HCT116 (cell line): ENCODE results near the gene KCNE4. TPM values are rescaled to one million over a fixed set of nuclear protein-coding genes. Genes with fewer than 3 reads are reported as not detected.

Experiments used
- ATAC-seq: fragments of 200-7000 bp; cut with Tn5 transposase; 2 replicates; pipeline ENCODE4 v1.9.1; 2020; ENCODE audit warnings: mild to moderate bottlenecking, moderate library complexity
- BruUV-seq: library from RNA; stranded (reverse); fragments of 400-500 nt; replicated peaks from 2 replicates; lab custom pipeline; 2021; lab: Mats Ljungman, UMichigan
- CTCF ChIA-PET: fragments of 300-600 bp; sonication (Branson Sonifier 250); formaldehyde crosslinking; loops from one replicate; lab custom pipeline; 2021; ENCODE audit warnings: antibody characterized with exemption; lab: Charles Lee
- POLR2A ChIA-PET: fragments of 300-600, 350-600 bp; sonication (Branson Sonifier 250); formaldehyde crosslinking; loops from one replicate; lab custom pipeline; 2021; ENCODE audit warnings: antibody characterized with exemption; lab: Charles Lee
- RAD21 ChIA-PET, 2 experiments: fragments of 300-600 bp; sonication (Branson Sonifier 250); formaldehyde crosslinking; loops; one replicate each; lab custom pipeline; 2023; ENCODE audit warnings: low total read pairs in 2 of 2; ENCODE audit not compliant: uncharacterized antibody in 2 of 2, unreplicated experiment in 2 of 2, low non-redundant PET in 1 of 2; lab: Charles Lee
- DNase-seq: peaks from one replicate; pipeline ENCODE4 v3.0.0-alpha.2; 2010; ENCODE audit warnings: low read depth, low spot score
- H2AFZ ChIP-seq: fragments of 200-600 bp; shearing (Covaris generic), sonication (generic); 2 replicates; pipeline ENCODE4 v1.6.1; 2017; ENCODE audit warnings: low read depth, mixed run types, mixed read lengths, antibody characterized with exemption, low read length; ENCODE audit not compliant: poor library complexity, severe bottlenecking
- H3K27ac ChIP-seq: 2 replicates; pipeline ENCODE4 v1.5.1; 2012; ENCODE audit warnings: low read depth, low read length
- H3K27me3 ChIP-seq: fragments of 200-600 bp; sonication (generic); 2 replicates; pipeline ENCODE4 v1.6.1; 2016; ENCODE audit warnings: mixed run types, low read length, mixed read lengths; ENCODE audit not compliant: insufficient read depth
- H3K36me3 ChIP-seq, 2 experiments: fragments of 200-500 bp in 1 of 2; fragments of 200-600 bp in 1 of 2; sonication (Bioruptor generic) in 1 of 2; sonication (generic) in 1 of 2; 2 replicates each; pipeline versions ENCODE4 v1.5.1 to v1.6.1; 2014 to 2016; ENCODE audit warnings: low read length in 2 of 2, inconsistent platforms in 1 of 2, mixed read lengths in 1 of 2, mixed run types in 1 of 2; ENCODE audit not compliant: insufficient read depth in 2 of 2, control insufficient read depth in 1 of 2
- H3K4me1 ChIP-seq, 2 experiments: fragments of 200-600 bp in 1 of 2; sonication (generic) in 1 of 2; 2 replicates each; pipeline versions ENCODE4 v1.5.1 to v1.6.1; 2012 to 2017; ENCODE audit warnings: low read length in 2 of 2, inconsistent platforms in 1 of 2, mild to moderate bottlenecking in 1 of 2, mixed read lengths in 1 of 2, mixed run types in 1 of 2, moderate library complexity in 1 of 2; ENCODE audit not compliant: insufficient read depth in 2 of 2, control insufficient read depth in 1 of 2
- H3K4me2 ChIP-seq: fragments of 200-600 bp; sonication (generic); 2 replicates; pipeline ENCODE4 v1.6.1; 2017; ENCODE audit warnings: mixed run types, low read length, mixed read lengths
- H3K4me3 ChIP-seq, 2 experiments: fragments of 200-600 bp in 1 of 2; sonication (generic) in 1 of 2; replicated peaks in 1 of 2; 2 replicates each; pipeline ENCODE4 v1.5.1; 2011 to 2016; ENCODE audit warnings: low read length in 2 of 2, control low read depth in 1 of 2, low read depth in 1 of 2, mild to moderate bottlenecking in 1 of 2, mixed read lengths in 1 of 2, mixed run types in 1 of 2
- H3K79me2 ChIP-seq: fragments of 200-600 bp; sonication (generic); 2 replicates; pipeline ENCODE4 v1.6.1; 2017; ENCODE audit warnings: mild to moderate bottlenecking, mixed run types, low read length, moderate library complexity, mixed read lengths; ENCODE audit not compliant: insufficient read depth
- H3K9ac ChIP-seq: fragments of 200-600 bp; sonication (generic); 2 replicates; pipeline ENCODE4 v1.6.1; 2016; ENCODE audit warnings: low read length, mixed read lengths
- H3K9me2 ChIP-seq: fragments of 200-600 bp; sonication (generic), shearing (Covaris generic); 2 replicates; pipeline ENCODE4 v1.6.1; 2017; ENCODE audit warnings: mixed run types, mild to moderate bottlenecking, moderate library complexity; ENCODE audit not compliant: insufficient read depth
- H3K9me3 ChIP-seq, 2 experiments: fragments of 200-500 bp in 1 of 2; fragments of 200-600 bp in 1 of 2; sonication (Bioruptor generic) in 1 of 2; sonication (generic) in 1 of 2; 2 replicates each; pipeline ENCODE4 v1.6.1; 2014 to 2017; ENCODE audit warnings: low read length in 2 of 2, mixed read lengths in 2 of 2, inconsistent platforms in 1 of 2, low read depth in 1 of 2, mild to moderate bottlenecking in 1 of 2, mixed run types in 1 of 2, moderate library complexity in 1 of 2; ENCODE audit not compliant: control insufficient read depth in 1 of 2, insufficient read depth in 1 of 2
- H4K20me1 ChIP-seq: fragments of 200-600 bp; sonication (generic), shearing (Covaris generic); 2 replicates; pipeline ENCODE4 v1.6.1; 2017; ENCODE audit warnings: mixed run types, mild to moderate bottlenecking, moderate library complexity; ENCODE audit not compliant: insufficient read depth
- ATF3 ChIP-seq: IDR thresholded peaks from 2 replicates; pipeline ENCODE4 v1.6.1; 2012
- CBX3 ChIP-seq: IDR thresholded peaks from 2 replicates; pipeline ENCODE4 v1.6.1; 2012; ENCODE audit warnings: low read depth
- CEBPB ChIP-seq: IDR thresholded peaks from 2 replicates; pipeline ENCODE4 v1.6.1; 2012; ENCODE audit warnings: low read depth
- CTCF ChIP-seq, 3 experiments: fragments of 200-600 bp in 1 of 3; sonication (generic) in 1 of 3; IDR thresholded peaks in 2 of 3; conservative IDR thresholded peaks in 1 of 3; 2 replicates each; pipeline ENCODE4 v1.5.1; 2012 to 2017; ENCODE audit warnings: low read depth in 2 of 3, low read length in 2 of 3, antibody characterized with exemption in 1 of 3, borderline replicate concordance in 1 of 3, control low read depth in 1 of 3, mild to moderate bottlenecking in 1 of 3, mixed read lengths in 1 of 3, mixed run types in 1 of 3, moderate library complexity in 1 of 3; ENCODE audit not compliant: insufficient read depth in 1 of 3
- EGR1 ChIP-seq: IDR thresholded peaks from 2 replicates; pipeline ENCODE4 v1.6.1; 2012; ENCODE audit warnings: low read depth
- ELF1 ChIP-seq: IDR thresholded peaks from 2 replicates; pipeline ENCODE4 v1.6.1; 2012; ENCODE audit warnings: low read depth, borderline replicate concordance
- EZH2 ChIP-seq: fragments of 200-600 bp; sonication (generic); IDR thresholded peaks from 2 replicates; pipeline ENCODE4 v1.6.1; 2017; ENCODE audit warnings: antibody characterized with exemption, mixed run types
- EZH2phosphoT487 ChIP-seq: fragments of 200-600 bp; IDR thresholded peaks from 2 replicates; pipeline ENCODE4 v1.6.1; 2018; ENCODE audit warnings: antibody characterized with exemption, borderline replicate concordance
- FOSL1 ChIP-seq: IDR thresholded peaks from 2 replicates; pipeline ENCODE4 v1.6.1; 2012; ENCODE audit warnings: low read depth
- JUND ChIP-seq: IDR thresholded peaks from 2 replicates; pipeline ENCODE4 v1.6.1; 2012
- MAX ChIP-seq: IDR thresholded peaks from 2 replicates; pipeline ENCODE4 v1.6.1; 2012
- POLR2AphosphoS5 ChIP-seq: IDR thresholded peaks from 2 replicates; pipeline ENCODE4 v1.6.1; 2011; ENCODE audit warnings: mild to moderate bottlenecking, low read depth, low read length, moderate library complexity
- RAD21 ChIP-seq: IDR thresholded peaks from 2 replicates; pipeline ENCODE4 v1.6.1; 2012; ENCODE audit warnings: low read depth, mild to moderate bottlenecking
- SRF ChIP-seq: IDR thresholded peaks from 2 replicates; pipeline ENCODE4 v1.6.1; 2012; ENCODE audit warnings: low read depth
- TCF7L2 ChIP-seq: IDR thresholded peaks from 2 replicates; pipeline ENCODE4 v1.7.0; 2011; ENCODE audit warnings: borderline replicate concordance, inconsistent platforms; ENCODE audit not compliant: insufficient read depth, insufficient read length; ENCODE audit errors: extremely low read depth
- YY1 ChIP-seq: IDR thresholded peaks from 2 replicates; pipeline ENCODE4 v1.6.1; 2011; ENCODE audit warnings: low read length, low read depth, moderate library complexity, mild to moderate bottlenecking; ENCODE audit not compliant: insufficient replicate concordance; ENCODE audit errors: extremely low read depth
- ZBTB33 ChIP-seq: IDR thresholded peaks from 2 replicates; pipeline ENCODE4 v1.6.1; 2011; ENCODE audit warnings: mild to moderate bottlenecking, low read length, moderate library complexity; ENCODE audit not compliant: insufficient replicate concordance; ENCODE audit errors: extremely low read depth
- ZFX ChIP-seq: fragments of 450-650 bp; IDR thresholded peaks from 2 replicates; pipeline ENCODE4 v1.6.1; 2017
- ZNF274 ChIP-seq: fragments of 200-500 bp; sonication (Bioruptor generic); IDR thresholded peaks from 2 replicates; pipeline ENCODE4 v1.6.1; 2014; ENCODE audit warnings: mild to moderate bottlenecking, low read depth, low read length, inconsistent platforms
- intact Hi-C: fragments of 100-400 bp; cut with micrococcal nuclease; formaldehyde crosslinking; loops from 2 replicates; pipeline ENCODE4 v1.10.0; 2022
- total RNA-seq: library from RNA; stranded (reverse); gene quantifications from one replicate; pipeline ENCODE4 v1.2.1, GENCODE V29; 2021; ENCODE audit not compliant: unreplicated experiment

Gene KCNE4
- total RNA-seq, 1 experiment from 2014 or later, result not detected

GRCh38 chr2:223090540-223091235 is 38.7 kb downstream of the KCNE4 start:
- ChIA-PET CTCF (no interaction called here), RAD21 (no interaction called here), POLR2A (no interaction called here)
- TF ChIP-seq CBX3 (no peak), TCF7L2 (no peak), ZBTB33 (no peak), MAX (no peak), EGR1 (no peak), ZFX (no peak), JUND (no peak), POLR2AphosphoS5 (no peak), SRF (no peak), EZH2 (no peak), FOSL1 (no peak), ELF1 (no peak), ZNF274 (no peak), CEBPB (no peak), RAD21 (no peak), CTCF (IDR thresholded peaks at IDR 0.05 in 2 of 3, conservative IDR thresholded peaks at IDR 0.05 in 1 of 3; ENCODE audit: borderline replicate concordance in 1 of 3, insufficient read depth in 1 of 3, low read depth in 2 of 3, low read length in 2 of 3) (no peak), YY1 (no peak), ATF3 (no peak), EZH2phosphoT487 (no peak)
- H3K9me2 ChIP-seq, result no peaks in the 10 kb centered on the region
- H3K36me3 ChIP-seq, result no peaks in the 10 kb centered on the region
- no peak overlapping the region for H3K4me3 ChIP-seq
- H2AFZ ChIP-seq, result no peak overlapping the region
- no peak overlapping the region for H3K27ac ChIP-seq
- BruUV-seq, result no TSS peak
- intact Hi-C loops, result no loop called here
- no peaks in the 10 kb centered on the region for H4K20me1 ChIP-seq
- ATAC-seq, result no peak
- no peaks in the 10 kb centered on the region for H3K27me3 ChIP-seq
- no peaks in the 10 kb centered on the region for H3K4me1 ChIP-seq
- H3K79me2 ChIP-seq, result no peaks in the 10 kb centered on the region
- no peak for DNase-seq
- H3K9me3 ChIP-seq, result no peaks in the 10 kb centered on the region
- H3K4me2 ChIP-seq, result no peak overlapping the region
- no peak overlapping the region for H3K9ac ChIP-seq
